ENCODE measurements around the gene CHEK2.

- TF ChIP-seq GATA2 (IDR thresholded peaks at IDR 0.05; ENCODE audit: low read depth, low read length) (no peak), GATA3 (IDR thresholded peaks at IDR 0.05; ENCODE audit: low read depth, low read length) (no peak)
Measured at GRCh38 chr22:28728621-28729313, 12.9 kb downstream of the CHEK2 start.

All from SH-SY5Y (cell line).